IMR-90 (cell line): ENCODE measurements around the gene TNRC6B. TPM values are rescaled to one million over a fixed set of nuclear protein-coding genes. Genes with fewer than 3 reads are reported as not detected.
A peak's percentile ranks its signal among the peaks of the same experiment; 100 is the strongest.

ENCODE experiments used
- ATAC-seq: fragments of 200-7000 bp; cut with Tn5 transposase; 2 replicates; pipeline ENCODE4 v1.9.1; 2020; ENCODE audit warnings: low read depth, mild to moderate bottlenecking, moderate library complexity
- BruUV-seq: library from RNA; stranded (reverse); fragments of 400-500 nt; replicated peaks from 2 replicates; lab custom pipeline; 2021; lab: Mats Ljungman, UMichigan
- CTCF ChIA-PET: fragments of 300-600 bp; formaldehyde crosslinking; extraction: SDS; loops from one replicate; lab custom pipeline; 2021; ENCODE audit warnings: antibody characterized with exemption; lab: Yijun Ruan, JAX
- POLR2A ChIA-PET: fragments of 300-600 bp; sonication (Branson Sonifier 250); formaldehyde crosslinking; loops from one replicate; lab custom pipeline; 2022; ENCODE audit warnings: antibody characterized with exemption; ENCODE audit not compliant: unreplicated experiment; lab: Charles Lee
- DNase-seq: peaks from one replicate; pipeline ENCODE4 v3.0.0; 2013
- H2AFZ ChIP-seq: replicated peaks from 2 replicates; pipeline ENCODE3; 2013; ENCODE audit warnings: low read length, mild to moderate bottlenecking; ENCODE audit not compliant: poor library complexity
- H2AK5ac ChIP-seq: 2 replicates; pipeline ENCODE4 v1.6.1; 2013; ENCODE audit warnings: low read depth, low read length, inconsistent platforms
- H2AK9ac ChIP-seq: replicated peaks from 2 replicates; pipeline ENCODE3; 2013; ENCODE audit warnings: mild to moderate bottlenecking, low read depth, low read length, moderate library complexity; ENCODE audit not compliant: poor library complexity
- H2BK120ac ChIP-seq: 2 replicates; pipeline ENCODE4 v1.6.1; 2013; ENCODE audit warnings: low read depth, low read length, inconsistent platforms
- H2BK15ac ChIP-seq: 3 replicates; pipeline ENCODE4 v1.6.1; 2013; ENCODE audit warnings: low read depth, low read length, inconsistent platforms
- H2BK20ac ChIP-seq: 2 replicates; pipeline ENCODE4 v1.6.1; 2013; ENCODE audit warnings: low read depth, mild to moderate bottlenecking, inconsistent platforms, low read length, moderate library complexity
- H2BK5ac ChIP-seq: 2 replicates; pipeline ENCODE4 v1.6.1; 2013; ENCODE audit warnings: mild to moderate bottlenecking, low read depth, low read length, inconsistent platforms; ENCODE audit not compliant: poor library complexity, severe bottlenecking
- H3K14ac ChIP-seq: replicated peaks from 2 replicates; pipeline ENCODE4 v1.6.1; 2013; ENCODE audit warnings: low read depth, low read length, inconsistent platforms
- H3K18ac ChIP-seq: 2 replicates; pipeline ENCODE4 v1.6.1; 2013; ENCODE audit warnings: low read depth, low read length, control low read depth
- H3K23ac ChIP-seq: 2 replicates; pipeline ENCODE4 v1.6.1; 2013; ENCODE audit warnings: low read depth, low read length, inconsistent platforms
- H3K27ac ChIP-seq: 2 replicates; pipeline ENCODE4 v1.5.1; 2013; ENCODE audit warnings: mild to moderate bottlenecking, control low read depth, low read length; ENCODE audit not compliant: insufficient read depth
- H3K27me3 ChIP-seq: 2 replicates; pipeline ENCODE4 v1.6.1; 2013; ENCODE audit warnings: low read length; ENCODE audit not compliant: control insufficient read depth, insufficient read depth
- H3K36me3 ChIP-seq: 2 replicates; pipeline ENCODE4 v1.6.1; 2013; ENCODE audit warnings: low read length, mixed read lengths; ENCODE audit not compliant: control insufficient read depth, insufficient read depth
- H3K4ac ChIP-seq: 2 replicates; pipeline ENCODE4 v1.6.1; 2013; ENCODE audit warnings: low read depth, low read length, inconsistent platforms
- H3K4me1 ChIP-seq: 2 replicates; pipeline ENCODE4 v1.6.1; 2013; ENCODE audit warnings: low read length, mixed read lengths; ENCODE audit not compliant: control insufficient read depth, insufficient read depth
- H3K4me2 ChIP-seq: 2 replicates; pipeline ENCODE4 v1.6.1; 2013; ENCODE audit warnings: low read depth, mild to moderate bottlenecking, control low read depth, low read length, moderate library complexity
- H3K4me3 ChIP-seq: 2 replicates; pipeline ENCODE4 v1.5.1; 2013; ENCODE audit warnings: low read depth, mild to moderate bottlenecking, control low read depth, low read length, moderate library complexity; ENCODE audit not compliant: insufficient read depth
- H3K56ac ChIP-seq: 2 replicates; pipeline ENCODE4 v1.6.1; 2013; ENCODE audit warnings: low read length, inconsistent platforms; ENCODE audit not compliant: insufficient read depth; ENCODE audit errors: extremely low read depth
- H3K79me1 ChIP-seq, 2 experiments: 2 replicates each; pipeline ENCODE4 v1.6.1; 2013; ENCODE audit warnings: low read length in 2 of 2, inconsistent platforms in 1 of 2, low read depth in 1 of 2
- H3K9ac ChIP-seq: 2 replicates; pipeline ENCODE4 v1.6.1; 2013; ENCODE audit warnings: low read depth, low read length, control low read depth
- H3K9me1 ChIP-seq: 2 replicates; pipeline ENCODE4 v1.6.1; 2013; ENCODE audit warnings: low read length, inconsistent platforms; ENCODE audit not compliant: insufficient read depth
- H3K9me3 ChIP-seq: 2 replicates; pipeline ENCODE4 v1.6.1; 2013; ENCODE audit warnings: low read length; ENCODE audit not compliant: control insufficient read depth, insufficient read depth
- H4K20me1 ChIP-seq: 2 replicates; pipeline ENCODE4 v1.6.1; 2013; ENCODE audit warnings: low read length, inconsistent platforms; ENCODE audit not compliant: insufficient read depth
- H4K5ac ChIP-seq: 2 replicates; pipeline ENCODE4 v1.6.1; 2013; ENCODE audit warnings: mild to moderate bottlenecking, low read depth, low read length, control low read depth
- H4K8ac ChIP-seq, 2 experiments: 2 replicates each; pipeline ENCODE4 v1.6.1; 2013; ENCODE audit warnings: low read depth in 2 of 2, low read length in 2 of 2, control low read depth in 1 of 2, inconsistent platforms in 1 of 2
- H4K91ac ChIP-seq: 2 replicates; pipeline ENCODE4 v1.6.1; 2013; ENCODE audit warnings: low read depth, low read length, inconsistent platforms; ENCODE audit not compliant: insufficient read depth
- MAZ ChIP-seq: IDR thresholded peaks from 2 replicates; pipeline ENCODE4 v1.6.1; 2012; ENCODE audit warnings: low read depth, mild to moderate bottlenecking, low read length, improper control_type of control experiment, moderate library complexity, borderline replicate concordance
- MXI1 ChIP-seq: IDR thresholded peaks from 2 replicates; pipeline ENCODE4 v1.6.1; 2012; ENCODE audit warnings: low read depth, mild to moderate bottlenecking, low read length, moderate library complexity, borderline replicate concordance
- NFE2L2 ChIP-seq: fragments of 150-350 bp; IDR thresholded peaks from 2 replicates; pipeline ENCODE4 v1.6.1; 2016; ENCODE audit warnings: low read depth, mild to moderate bottlenecking, low read length
- RAD21 ChIP-seq: IDR thresholded peaks from 2 replicates; pipeline ENCODE4 v1.6.1; 2012; ENCODE audit warnings: low read length, improper control_type of control experiment
- RFX5 ChIP-seq: IDR thresholded peaks from 2 replicates; pipeline ENCODE4 v1.8.0; 2012; ENCODE audit warnings: low read depth, mild to moderate bottlenecking, low read length, moderate library complexity
- WGBS, 2 experiments: methylation state at CpG; one replicate each; pipeline versions ENCODE4 v1.1.5 to v1.1.7; 2013; ENCODE audit warnings: missing lambda C conversion rate in 2 of 2; ENCODE audit not compliant: insufficient read length in 1 of 2; ENCODE audit errors: extremely low coverage in 2 of 2; 5-methylcytosine and 5-hydroxymethylcytosine counted together
- dilution Hi-C: fragments of 300-500 bp; cut with HindIII; formaldehyde crosslinking; loops from one replicate; pipeline ENCODE4 v1.14.3; 2018; ENCODE audit warnings: low sequenced_read_pairs; ENCODE audit not compliant: unreplicated experiment
- in situ Hi-C: fragments of 300-500 bp; cut with MboI; formaldehyde crosslinking; loops from 3 replicates; pipeline ENCODE4 v1.14.3; 2019; ENCODE audit warnings: low sequenced_read_pairs, inconsistent platforms, mixed read lengths
- intact Hi-C: fragments of 100-400 bp; cut with micrococcal nuclease; formaldehyde crosslinking; loops from 2 replicates; pipeline ENCODE4 v1.10.0; 2022
- polyA plus RNA-seq, 3 experiments: library from polyadenylated mRNA; depleted of rRNA; stranded (reverse); fragments of >200 nt; gene quantifications; 2 replicates each; pipeline ENCODE4 v1.2.3, GENCODE V29; 2012; ENCODE audit warnings: low replicate concordance in 1 of 3
- total RNA-seq: library from RNA; depleted of rRNA; stranded (reverse); fragments of >200 nt; gene quantifications from 2 replicates; pipeline ENCODE4 v1.2.3, GENCODE V29; 2012
- TF ChIP-seq, protein P1 (sequence below): conservative IDR thresholded peaks from 2 replicates; pipeline ENCODE4 v1.5.1; 2012; ENCODE audit warnings: mild to moderate bottlenecking, low read depth, low read length, improper control_type of control experiment
- TF ChIP-seq, protein P2 (sequence below): fragments of 150-350 bp; IDR thresholded peaks from 2 replicates; pipeline ENCODE4 v1.6.1; 2016; ENCODE audit warnings: low read depth, mild to moderate bottlenecking, low read length, moderate library complexity, borderline replicate concordance

Gene TNRC6B
- total and polyA plus RNA-seq, 2 of the 4 experiments (the other 2 are of a cell fraction), result 3.9 to 17.0 TPM

DNA sequence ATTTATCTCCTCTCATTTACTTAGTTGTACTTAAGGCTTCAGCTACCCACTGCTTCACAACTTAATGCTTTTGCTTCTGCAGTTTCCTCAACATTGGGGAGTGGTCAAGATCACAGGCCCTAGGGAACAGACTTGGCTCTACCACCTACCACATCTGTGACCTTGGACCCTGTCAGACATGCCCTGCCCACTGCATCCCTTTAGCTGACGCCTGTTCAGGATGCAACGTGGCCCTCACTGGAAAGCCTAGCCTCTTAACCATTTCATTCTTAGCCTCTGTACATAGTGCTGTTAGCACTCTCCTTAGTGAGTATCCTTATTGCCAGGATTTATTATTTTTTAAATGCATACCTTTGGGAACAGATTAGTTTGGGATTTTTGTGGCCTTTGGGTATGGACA is 34.4 kb downstream of the TNRC6B start:
- Histone ChIP-seq H2AK5ac (0 out of 2 replicates have a peak overlapping the region, but pooled peaks have one; percentile 1), H4K20me1 (peaks cover 58% of the 10 kb centered on the region), H3K18ac (no peak overlapping the region), H3K23ac (no peak overlapping the region), H3K4me3 (no peak overlapping the region), H4K91ac (no peak overlapping the region), H3K4me2 (no peak overlapping the region), H2BK120ac (no peak overlapping the region), H3K56ac (no peak overlapping the region), H4K5ac (no peak overlapping the region), H3K27me3 (no peaks in the 10 kb centered on the region), H4K8ac (no peak overlapping the region), H3K9me3 (no peaks in the 10 kb centered on the region), H3K4me1 (no peaks in the 10 kb centered on the region), H2AFZ (no peak overlapping the region), H3K36me3 (no peaks in the 10 kb centered on the region), H2BK5ac (no peak overlapping the region), H2AK9ac (no peak overlapping the region), H3K9ac (no peak overlapping the region), H3K4ac (no peak overlapping the region), H2BK15ac (no peak overlapping the region), H3K14ac (no peak overlapping the region), H2BK20ac (no peak overlapping the region), H3K9me1 (peaks cover 4% of the 10 kb centered on the region), H3K79me1 (peaks cover 35 to 79% of the 10 kb centered on the region in 2 experiments; a peak in 3 of 4 replicates), H3K27ac (no peak overlapping the region)
- DNase-seq, result no peak
- BruUV-seq, result no TSS peak
- CTCF ChIA-PET, result no interaction called here
- dilution Hi-C loops (no loop called here), in situ Hi-C loops (no loop called here), intact Hi-C loops (no loop called here)
- POLR2A ChIA-PET, result no interaction called here
- TF ChIP-seq NFE2L2, result no peak
- no peak for TF ChIP-seq MAZ
- TF ChIP-seq, protein P1, sequence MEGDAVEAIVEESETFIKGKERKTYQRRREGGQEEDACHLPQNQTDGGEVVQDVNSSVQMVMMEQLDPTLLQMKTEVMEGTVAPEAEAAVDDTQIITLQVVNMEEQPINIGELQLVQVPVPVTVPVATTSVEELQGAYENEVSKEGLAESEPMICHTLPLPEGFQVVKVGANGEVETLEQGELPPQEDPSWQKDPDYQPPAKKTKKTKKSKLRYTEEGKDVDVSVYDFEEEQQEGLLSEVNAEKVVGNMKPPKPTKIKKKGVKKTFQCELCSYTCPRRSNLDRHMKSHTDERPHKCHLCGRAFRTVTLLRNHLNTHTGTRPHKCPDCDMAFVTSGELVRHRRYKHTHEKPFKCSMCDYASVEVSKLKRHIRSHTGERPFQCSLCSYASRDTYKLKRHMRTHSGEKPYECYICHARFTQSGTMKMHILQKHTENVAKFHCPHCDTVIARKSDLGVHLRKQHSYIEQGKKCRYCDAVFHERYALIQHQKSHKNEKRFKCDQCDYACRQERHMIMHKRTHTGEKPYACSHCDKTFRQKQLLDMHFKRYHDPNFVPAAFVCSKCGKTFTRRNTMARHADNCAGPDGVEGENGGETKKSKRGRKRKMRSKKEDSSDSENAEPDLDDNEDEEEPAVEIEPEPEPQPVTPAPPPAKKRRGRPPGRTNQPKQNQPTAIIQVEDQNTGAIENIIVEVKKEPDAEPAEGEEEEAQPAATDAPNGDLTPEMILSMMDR, result no peak
- TF ChIP-seq, protein P2, sequence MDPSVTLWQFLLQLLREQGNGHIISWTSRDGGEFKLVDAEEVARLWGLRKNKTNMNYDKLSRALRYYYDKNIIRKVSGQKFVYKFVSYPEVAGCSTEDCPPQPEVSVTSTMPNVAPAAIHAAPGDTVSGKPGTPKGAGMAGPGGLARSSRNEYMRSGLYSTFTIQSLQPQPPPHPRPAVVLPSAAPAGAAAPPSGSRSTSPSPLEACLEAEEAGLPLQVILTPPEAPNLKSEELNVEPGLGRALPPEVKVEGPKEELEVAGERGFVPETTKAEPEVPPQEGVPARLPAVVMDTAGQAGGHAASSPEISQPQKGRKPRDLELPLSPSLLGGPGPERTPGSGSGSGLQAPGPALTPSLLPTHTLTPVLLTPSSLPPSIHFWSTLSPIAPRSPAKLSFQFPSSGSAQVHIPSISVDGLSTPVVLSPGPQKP, result no peak
- TF ChIP-seq MXI1, result no peak
- no peak for TF ChIP-seq RAD21
- TF ChIP-seq RFX5, result no peak
- no CpG with 5 or more reads among the region's 2 CpGs for WGBS, 2 experiments
- no peak; the same call in 1 of the 2 replicates for ATAC-seq
